ENCODE data around the gene WASHC2C.
"Not testable (repeated sequence)": the region's sequence is repeated elsewhere in the genome, so short reads cannot be mapped to it uniquely, and the experiment has no call there.

GRCh38 chr10:45761622-45762021 is 34.6 kb downstream of the WASHC2C start:
- TF ChIP-seq, protein P1, sequence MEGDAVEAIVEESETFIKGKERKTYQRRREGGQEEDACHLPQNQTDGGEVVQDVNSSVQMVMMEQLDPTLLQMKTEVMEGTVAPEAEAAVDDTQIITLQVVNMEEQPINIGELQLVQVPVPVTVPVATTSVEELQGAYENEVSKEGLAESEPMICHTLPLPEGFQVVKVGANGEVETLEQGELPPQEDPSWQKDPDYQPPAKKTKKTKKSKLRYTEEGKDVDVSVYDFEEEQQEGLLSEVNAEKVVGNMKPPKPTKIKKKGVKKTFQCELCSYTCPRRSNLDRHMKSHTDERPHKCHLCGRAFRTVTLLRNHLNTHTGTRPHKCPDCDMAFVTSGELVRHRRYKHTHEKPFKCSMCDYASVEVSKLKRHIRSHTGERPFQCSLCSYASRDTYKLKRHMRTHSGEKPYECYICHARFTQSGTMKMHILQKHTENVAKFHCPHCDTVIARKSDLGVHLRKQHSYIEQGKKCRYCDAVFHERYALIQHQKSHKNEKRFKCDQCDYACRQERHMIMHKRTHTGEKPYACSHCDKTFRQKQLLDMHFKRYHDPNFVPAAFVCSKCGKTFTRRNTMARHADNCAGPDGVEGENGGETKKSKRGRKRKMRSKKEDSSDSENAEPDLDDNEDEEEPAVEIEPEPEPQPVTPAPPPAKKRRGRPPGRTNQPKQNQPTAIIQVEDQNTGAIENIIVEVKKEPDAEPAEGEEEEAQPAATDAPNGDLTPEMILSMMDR (IDR thresholded peaks at IDR 0.05) = not testable (repeated sequence)
- not testable (repeated sequence) for TF ChIP-seq POLR2A (IDR thresholded peaks at IDR 0.05)

Data from uterus (tissue), 2 donors.